GM12878 (cell line): Measurements from ENCODE around the gene BRF1. TPM values are rescaled to one million over a fixed set of nuclear protein-coding genes. Genes with fewer than 3 reads are reported as not detected.

ENCODE experiments used
- ATAC-seq: fragments of 200-7000 bp; cut with Tn5 transposase; 3 replicates; pipeline ENCODE4 v1.9.1; 2020; ENCODE audit warnings: mild to moderate bottlenecking, moderate library complexity
- BruUV-seq: library from RNA; stranded (reverse); fragments of 400-500 nt; replicated peaks from 2 replicates; lab custom pipeline; 2021; lab: Mats Ljungman, UMichigan
- CTCF ChIA-PET: fragments of 300-600 bp; sonication (Branson Sonifier 250); formaldehyde crosslinking; extraction: SDS; loops from one replicate; lab custom pipeline; 2021; ENCODE audit warnings: inconsistent platforms; lab: Yijun Ruan, JAX
- POLR2A ChIA-PET: fragments of 350-600 bp; formaldehyde crosslinking; extraction: SDS; loops from one replicate; lab custom pipeline; 2021; ENCODE audit warnings: inconsistent platforms; lab: Charles Lee
- RAD21 ChIA-PET: fragments of 300-600 bp; sonication (Branson Sonifier 250); formaldehyde crosslinking; loops from one replicate; lab custom pipeline; 2023; ENCODE audit warnings: antibody characterized with exemption; ENCODE audit not compliant: unreplicated experiment; lab: Charles Lee
- SMC1A ChIA-PET: fragments of 300-600 bp; sonication (Branson Sonifier 250); formaldehyde crosslinking; loops from one replicate; lab custom pipeline; 2023; ENCODE audit not compliant: unreplicated experiment, uncharacterized antibody; lab: Charles Lee
- DNase-seq: peaks from one replicate; pipeline ENCODE4 v3.0.0-alpha.2; 2011; ENCODE audit warnings: low read depth, low spot score
- FAIRE-seq: peaks from 3 replicates; lab custom pipeline; 2011; peaks lifted over from hg19 to GRCh38; lab: Jason Lieb, UNC
- H2AFZ ChIP-seq: 2 replicates; pipeline ENCODE4 v1.6.0; 2011; ENCODE audit warnings: low read depth, low read length, control low read depth; ENCODE audit not compliant: control insufficient read depth
- H3K27ac ChIP-seq: 2 replicates; pipeline ENCODE4 v1.5.1; 2011; ENCODE audit warnings: control low read depth; ENCODE audit not compliant: control insufficient read depth, insufficient read depth
- H3K27me3 ChIP-seq, 2 experiments: replicated peaks in 1 of 2; 2 replicates each; pipeline versions ENCODE4 v1.6.0 to v1.6.1; 2011; ENCODE audit warnings: low read length in 1 of 2; ENCODE audit not compliant: control insufficient read depth in 2 of 2, insufficient read depth in 2 of 2
- H3K36me3 ChIP-seq, 2 experiments: 2 replicates each; pipeline ENCODE4 v1.5.1; 2011; ENCODE audit warnings: low read length in 1 of 2; ENCODE audit not compliant: control insufficient read depth in 2 of 2, insufficient read depth in 2 of 2
- H3K4me1 ChIP-seq: 2 replicates; pipeline ENCODE4 v1.6.1; 2011; ENCODE audit warnings: mild to moderate bottlenecking, low read length, moderate library complexity, mixed read lengths; ENCODE audit not compliant: control insufficient read depth, insufficient read depth
- H3K4me2 ChIP-seq: 2 replicates; pipeline ENCODE4 v1.6.0; 2011; ENCODE audit warnings: control low read depth; ENCODE audit not compliant: control insufficient read depth, insufficient read depth
- H3K4me3 ChIP-seq: fragments of 200-600 bp; sonication (generic); 2 replicates; pipeline ENCODE4 v1.5.1; 2016
- H3K79me2 ChIP-seq: 2 replicates; pipeline ENCODE4 v1.6.0; 2011; ENCODE audit warnings: low read length; ENCODE audit not compliant: control insufficient read depth, insufficient read depth
- H3K9ac ChIP-seq: 2 replicates; pipeline ENCODE4 v1.8.0; 2011; ENCODE audit warnings: low read length, control low read depth, mixed read lengths; ENCODE audit not compliant: control insufficient read depth, insufficient read depth
- H3K9me3 ChIP-seq: replicated peaks from 3 replicates; pipeline ENCODE4 v1.5.1; 2011; ENCODE audit warnings: mild to moderate bottlenecking, low read length; ENCODE audit not compliant: control insufficient read depth, insufficient read depth
- H4K20me1 ChIP-seq: 2 replicates; pipeline ENCODE4 v1.6.0; 2011; ENCODE audit not compliant: control insufficient read depth, insufficient read depth
- BCL11A ChIP-seq: IDR thresholded peaks from 2 replicates; pipeline ENCODE4 v1.6.1; 2011; ENCODE audit warnings: low read depth, low read length
- CHD2 ChIP-seq: IDR thresholded peaks from 2 replicates; pipeline ENCODE4 v1.6.1; 2011; ENCODE audit warnings: low read depth, low read length, improper control_type of control experiment, borderline replicate concordance
- HCFC1 ChIP-seq: fragments of 150-350 bp; IDR thresholded peaks from 2 replicates; pipeline ENCODE4 v1.6.1; 2014; ENCODE audit warnings: low read length
- IKZF1 ChIP-seq: fragments of 450-650 bp; conservative IDR thresholded peaks from 2 replicates; pipeline ENCODE4 v1.6.1; 2017; ENCODE audit warnings: antibody characterized with exemption, mild to moderate bottlenecking
- NR2F1 ChIP-seq: fragments of 450-650 bp; conservative IDR thresholded peaks from 2 replicates; pipeline ENCODE4 v1.6.1; 2017; ENCODE audit warnings: mild to moderate bottlenecking
- RAD51 ChIP-seq: fragments of 450-650 bp; IDR thresholded peaks from 2 replicates; pipeline ENCODE4 v1.6.1; 2016; ENCODE audit warnings: moderate library complexity, mild to moderate bottlenecking, inconsistent platforms
- WGBS: methylation state at CpG from one replicate; pipeline ENCODE4 v1.1.6; 2016; ENCODE audit warnings: low lambda C conversion rate; ENCODE audit not compliant: insufficient replicate concordance, insufficient coverage; ENCODE audit errors: missing lambda C conversion rate; 5-methylcytosine and 5-hydroxymethylcytosine counted together
- in situ Hi-C: fragments of 300-500 bp; cut with MboI; formaldehyde crosslinking; loops from 9 replicates; pipeline ENCODE4 v1.14.3; 2018; ENCODE audit warnings: mixed read lengths
- intact Hi-C: fragments of 100-400 bp; cut with micrococcal nuclease; formaldehyde crosslinking; loops from one replicate; pipeline ENCODE4 v1.14.2; 2022; ENCODE audit not compliant: unreplicated experiment
- polyA plus RNA-seq, 11 experiments: library from polyadenylated mRNA; depleted of rRNA in 4 of 11; unstranded in 6 of 11; stranded (reverse) in 5 of 11; fragments of >200 nt; fragmentation: Nextera tagmentation in 4 of 11; fragmentation: Illumina TruSeq in 1 of 11; extraction: Ambion mirVana in 4 of 11; extraction: Trizol in 1 of 11; gene quantifications; 1 replicate in 1 of 11; 2 replicates in 10 of 11; pipeline versions ENCODE4 v1.2.1 to v1.2.3, GENCODE V29; 2011 to 2016; ENCODE audit warnings: inconsistent platforms in 2 of 11, missing spikeins in 2 of 11, low read depth in 1 of 11
- total RNA-seq, 4 experiments: library from RNA; depleted of rRNA in 3 of 4; stranded (reverse); fragments of >200 nt in 3 of 4; fragmentation: Illumina TruSeq in 1 of 4; extraction: Trizol in 1 of 4; gene quantifications; 2 replicates each; pipeline versions ENCODE4 v1.2.1 to v1.2.3, GENCODE V29; 2013 to 2021
- TF ChIP-seq, protein P1 (sequence below): fragments of 450-650 bp; IDR thresholded peaks from 2 replicates; pipeline ENCODE4 v1.6.1; 2016; ENCODE audit warnings: mild to moderate bottlenecking
- TF ChIP-seq, protein P2 (sequence below): IDR thresholded peaks from 2 replicates; pipeline ENCODE4 v1.6.1; 2011; ENCODE audit warnings: mild to moderate bottlenecking, low read depth, low read length, moderate library complexity; ENCODE audit not compliant: insufficient replicate concordance
- TF ChIP-seq, protein P3 (sequence below): IDR thresholded peaks from 2 replicates; pipeline ENCODE4 v1.6.1; 2011; ENCODE audit warnings: borderline replicate concordance, low read depth, mild to moderate bottlenecking, moderate library complexity, mixed read lengths, low read length; ENCODE audit not compliant: insufficient read depth; ENCODE audit errors: extremely low read length

BRF1 gene
- total and polyA plus RNA-seq, 10 of the 15 experiments (the other 5 are each of a cell fraction or from before 2014, with no cell fraction given) = 0.21 to 33.5 (median 10.7) TPM

DNA sequence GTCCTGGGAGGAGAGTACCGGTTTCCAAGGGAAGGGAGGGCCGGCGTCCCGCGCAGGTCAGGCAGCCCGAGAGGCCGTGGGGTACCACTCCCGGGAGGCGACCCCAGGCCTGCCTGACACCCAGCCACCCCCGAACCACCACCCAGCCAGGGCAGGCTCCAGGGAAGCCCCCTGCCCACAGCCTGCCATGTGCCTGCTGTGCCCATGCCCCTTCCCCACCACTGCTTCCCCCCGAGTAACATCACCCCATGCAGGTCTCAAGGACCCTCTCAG is 122.0 kb downstream of the BRF1 start:
- Histone ChIP-seq H3K27me3 (peaks cover 0 to 2% of the 10 kb centered on the region in 2 experiments; a peak in 1 of 4 replicates), H3K79me2 (no peaks in the 10 kb centered on the region), H3K4me3 (no peak overlapping the region), H3K36me3 (no peaks in the 10 kb centered on the region), H3K27ac (no peak overlapping the region), H3K9me3 (no peaks in the 10 kb centered on the region), H3K4me2 (no peak overlapping the region), H2AFZ (no peak overlapping the region), H3K9ac (no peak overlapping the region), H4K20me1 (no peaks in the 10 kb centered on the region), H3K4me1 (peaks cover 8% of the 10 kb centered on the region)
- no TSS peak for BruUV-seq
- DNase-seq (no peak), FAIRE-seq (no peak), ATAC-seq (no peak)
- SMC1A ChIA-PET = no interaction called here
- POLR2A ChIA-PET = interaction anchor here (0.6 kb wide), 1 partner anchor 126 kb away, joined by 6 read pairs; no protein-coding TSS in a partner anchor
- CTCF ChIA-PET = no interaction called here
- TF ChIP-seq NR2F1 = no peak
- TF ChIP-seq RAD51 = no peak
- TF ChIP-seq, protein P1, sequence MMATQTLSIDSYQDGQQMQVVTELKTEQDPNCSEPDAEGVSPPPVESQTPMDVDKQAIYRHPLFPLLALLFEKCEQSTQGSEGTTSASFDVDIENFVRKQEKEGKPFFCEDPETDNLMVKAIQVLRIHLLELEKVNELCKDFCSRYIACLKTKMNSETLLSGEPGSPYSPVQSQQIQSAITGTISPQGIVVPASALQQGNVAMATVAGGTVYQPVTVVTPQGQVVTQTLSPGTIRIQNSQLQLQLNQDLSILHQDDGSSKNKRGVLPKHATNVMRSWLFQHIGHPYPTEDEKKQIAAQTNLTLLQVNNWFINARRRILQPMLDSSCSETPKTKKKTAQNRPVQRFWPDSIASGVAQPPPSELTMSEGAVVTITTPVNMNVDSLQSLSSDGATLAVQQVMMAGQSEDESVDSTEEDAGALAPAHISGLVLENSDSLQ = no peak
- TF ChIP-seq, protein P2, sequence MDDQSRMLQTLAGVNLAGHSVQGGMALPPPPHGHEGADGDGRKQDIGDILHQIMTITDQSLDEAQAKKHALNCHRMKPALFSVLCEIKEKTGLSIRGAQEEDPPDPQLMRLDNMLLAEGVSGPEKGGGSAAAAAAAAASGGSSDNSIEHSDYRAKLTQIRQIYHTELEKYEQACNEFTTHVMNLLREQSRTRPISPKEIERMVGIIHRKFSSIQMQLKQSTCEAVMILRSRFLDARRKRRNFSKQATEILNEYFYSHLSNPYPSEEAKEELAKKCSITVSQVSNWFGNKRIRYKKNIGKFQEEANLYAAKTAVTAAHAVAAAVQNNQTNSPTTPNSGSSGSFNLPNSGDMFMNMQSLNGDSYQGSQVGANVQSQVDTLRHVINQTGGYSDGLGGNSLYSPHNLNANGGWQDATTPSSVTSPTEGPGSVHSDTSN = no peak
- TF ChIP-seq CHD2 = no peak
- no peak for TF ChIP-seq IKZF1
- TF ChIP-seq, protein P3, sequence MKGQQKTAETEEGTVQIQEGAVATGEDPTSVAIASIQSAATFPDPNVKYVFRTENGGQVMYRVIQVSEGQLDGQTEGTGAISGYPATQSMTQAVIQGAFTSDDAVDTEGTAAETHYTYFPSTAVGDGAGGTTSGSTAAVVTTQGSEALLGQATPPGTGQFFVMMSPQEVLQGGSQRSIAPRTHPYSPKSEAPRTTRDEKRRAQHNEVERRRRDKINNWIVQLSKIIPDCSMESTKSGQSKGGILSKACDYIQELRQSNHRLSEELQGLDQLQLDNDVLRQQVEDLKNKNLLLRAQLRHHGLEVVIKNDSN = no peak
- no peak for TF ChIP-seq BCL11A
- TF ChIP-seq HCFC1 = no peak
- intact Hi-C loops = no loop called here
- WGBS = 77% methylated on average over 9 of the region's 11 CpGs
- in situ Hi-C loops = no loop called here
- RAD21 ChIA-PET = no interaction called here
